Measurements from ENCODE around the gene G3BP2. TPM values are rescaled to one million over a fixed set of nuclear protein-coding genes. Genes with fewer than 3 reads are reported as not detected.

Gene G3BP2
- total RNA-seq, 1 donor from 2014 or later = 245 TPM

DNA sequence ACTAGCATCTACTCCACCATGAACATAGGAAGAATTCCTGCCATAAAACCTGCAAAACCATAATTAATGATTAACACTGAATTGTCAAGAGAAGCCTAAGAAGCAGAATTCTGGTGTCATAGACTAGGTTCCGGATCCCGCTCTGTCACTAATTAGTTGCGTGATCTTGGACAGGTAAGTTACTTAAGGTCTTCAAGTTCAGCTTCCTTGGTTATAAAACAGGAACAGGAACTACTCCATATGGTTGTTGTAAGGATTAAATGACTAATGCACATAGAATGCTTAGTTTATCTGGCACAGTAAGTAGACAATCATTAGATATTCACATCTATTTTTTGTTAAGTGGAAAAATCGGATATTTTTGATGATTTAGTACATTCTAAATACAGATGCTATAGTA, 14.3 kb downstream of the G3BP2 start:
- Mint-ChIP-seq H3K36me3 (ENCODE audit: unreplicated experiment) (no peaks in the 10 kb centered on the region), H3K27ac (ENCODE audit: unreplicated experiment) (no peak overlapping the region), H3K27me3 (ENCODE audit: unreplicated experiment) (no peaks in the 10 kb centered on the region), H3K4me3 (ENCODE audit: unreplicated experiment) (no peak overlapping the region), H3K9me3 (ENCODE audit: unreplicated experiment) (peaks cover 2% of the 10 kb centered on the region), H3K4me1 (ENCODE audit: low read depth, unreplicated experiment) (peaks cover 2% of the 10 kb centered on the region)
- no peak for DNase-seq
- TF ChIP-seq, protein P1, sequence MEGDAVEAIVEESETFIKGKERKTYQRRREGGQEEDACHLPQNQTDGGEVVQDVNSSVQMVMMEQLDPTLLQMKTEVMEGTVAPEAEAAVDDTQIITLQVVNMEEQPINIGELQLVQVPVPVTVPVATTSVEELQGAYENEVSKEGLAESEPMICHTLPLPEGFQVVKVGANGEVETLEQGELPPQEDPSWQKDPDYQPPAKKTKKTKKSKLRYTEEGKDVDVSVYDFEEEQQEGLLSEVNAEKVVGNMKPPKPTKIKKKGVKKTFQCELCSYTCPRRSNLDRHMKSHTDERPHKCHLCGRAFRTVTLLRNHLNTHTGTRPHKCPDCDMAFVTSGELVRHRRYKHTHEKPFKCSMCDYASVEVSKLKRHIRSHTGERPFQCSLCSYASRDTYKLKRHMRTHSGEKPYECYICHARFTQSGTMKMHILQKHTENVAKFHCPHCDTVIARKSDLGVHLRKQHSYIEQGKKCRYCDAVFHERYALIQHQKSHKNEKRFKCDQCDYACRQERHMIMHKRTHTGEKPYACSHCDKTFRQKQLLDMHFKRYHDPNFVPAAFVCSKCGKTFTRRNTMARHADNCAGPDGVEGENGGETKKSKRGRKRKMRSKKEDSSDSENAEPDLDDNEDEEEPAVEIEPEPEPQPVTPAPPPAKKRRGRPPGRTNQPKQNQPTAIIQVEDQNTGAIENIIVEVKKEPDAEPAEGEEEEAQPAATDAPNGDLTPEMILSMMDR (IDR thresholded peaks at IDR 0.05; ENCODE audit: partially characterized antibody, unreplicated experiment) = no peak

DNA sequence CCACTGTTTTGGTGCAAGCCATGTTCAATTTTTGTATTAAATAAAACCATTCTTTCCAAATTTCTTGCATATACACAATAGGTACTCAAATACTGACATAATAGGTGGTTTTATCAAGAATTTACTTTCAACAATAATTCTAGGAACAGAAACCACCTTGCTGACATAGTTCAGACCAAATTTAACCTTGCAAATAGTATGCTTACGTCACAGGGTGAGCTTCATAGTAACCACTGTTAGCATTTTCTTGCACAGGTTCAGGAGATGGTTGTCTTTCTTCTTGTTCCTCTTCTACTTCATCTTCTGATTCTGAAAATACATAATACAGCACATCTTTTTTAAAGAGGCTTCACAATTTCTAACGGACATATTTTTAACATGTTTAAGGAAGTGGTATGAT, 17.6 kb downstream of the G3BP2 start:
- Mint-ChIP-seq H3K9me3 (ENCODE audit: unreplicated experiment) (peaks cover 2% of the 10 kb centered on the region), H3K4me1 (ENCODE audit: low read depth, unreplicated experiment) (no peaks in the 10 kb centered on the region), H3K27ac (ENCODE audit: unreplicated experiment) (no peak overlapping the region), H3K36me3 (ENCODE audit: unreplicated experiment) (no peaks in the 10 kb centered on the region), H3K27me3 (ENCODE audit: unreplicated experiment) (no peaks in the 10 kb centered on the region), H3K4me3 (ENCODE audit: unreplicated experiment) (no peak overlapping the region)
- no peak for DNase-seq
- TF ChIP-seq, protein P1 (IDR thresholded peaks at IDR 0.05; ENCODE audit: partially characterized antibody, unreplicated experiment) = no peak

DNA sequence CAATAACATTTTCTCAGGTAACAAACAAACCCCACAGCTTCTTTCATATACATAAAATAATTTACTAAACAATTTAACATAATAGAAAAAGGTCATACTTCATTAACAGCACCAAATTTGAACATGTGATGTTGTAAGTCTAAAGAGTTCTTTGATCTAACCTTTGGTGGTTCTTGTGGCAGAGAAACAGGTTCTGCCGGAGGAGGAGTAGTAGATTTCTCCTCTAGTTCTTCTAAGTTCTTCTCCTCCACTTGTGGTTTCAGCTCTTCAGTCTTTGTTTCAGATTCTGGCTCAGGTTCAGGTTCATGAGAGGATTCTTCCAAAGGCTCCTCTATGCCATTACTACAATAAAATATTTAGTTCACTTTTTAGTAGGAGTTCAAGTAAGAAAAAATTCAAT, 18.3 kb downstream of the G3BP2 start:
- H3K4me3 Mint-ChIP-seq (ENCODE audit: unreplicated experiment) = no peak overlapping the region
- no peaks in the 10 kb centered on the region for H3K36me3 Mint-ChIP-seq (ENCODE audit: unreplicated experiment)
- peaks cover 2% of the 10 kb centered on the region for H3K9me3 Mint-ChIP-seq (ENCODE audit: unreplicated experiment)
- H3K4me1 Mint-ChIP-seq (ENCODE audit: low read depth, unreplicated experiment) = no peaks in the 10 kb centered on the region
- H3K27ac Mint-ChIP-seq (ENCODE audit: unreplicated experiment) = no peak overlapping the region
- H3K27me3 Mint-ChIP-seq (ENCODE audit: unreplicated experiment) = no peaks in the 10 kb centered on the region
- DNase-seq = no peak
- TF ChIP-seq, protein P1 (IDR thresholded peaks at IDR 0.05; ENCODE audit: partially characterized antibody, unreplicated experiment) = no peak

DNA sequence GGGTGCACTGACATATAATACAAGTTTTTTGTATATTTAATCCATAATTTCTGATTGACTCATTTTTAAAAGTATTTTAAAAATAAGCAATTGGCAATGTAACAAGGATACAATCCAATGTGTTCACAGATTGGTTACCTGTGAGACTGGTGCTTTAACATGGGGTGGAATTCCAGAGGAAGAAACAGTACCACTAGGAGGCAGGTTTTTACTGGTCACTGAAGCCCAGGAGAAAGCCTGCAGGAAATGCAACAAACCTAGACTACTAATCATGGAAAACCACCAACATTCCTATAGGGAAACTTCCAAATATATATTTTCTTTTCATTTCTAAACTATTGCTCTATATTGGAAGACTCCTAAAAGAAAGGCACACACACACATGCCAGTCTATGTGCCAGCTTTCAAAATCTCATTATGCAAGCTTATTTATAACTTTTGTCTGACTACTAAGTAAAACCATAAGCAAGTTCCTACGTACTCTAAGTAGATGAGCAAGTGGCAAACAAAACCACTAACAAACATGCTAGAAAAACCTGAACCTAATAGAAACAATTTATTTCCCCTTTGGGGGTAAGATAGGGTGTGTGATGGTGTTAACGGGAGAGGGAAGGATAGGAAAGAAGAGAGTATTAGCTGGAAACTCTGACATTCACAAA, 19.2 kb downstream of the G3BP2 start:
- H3K4me1 Mint-ChIP-seq (ENCODE audit: low read depth, unreplicated experiment) = no peaks in the 10 kb centered on the region
- H3K27ac Mint-ChIP-seq (ENCODE audit: unreplicated experiment) = no peak overlapping the region
- DNase-seq = no peak
- no peaks in the 10 kb centered on the region for H3K27me3 Mint-ChIP-seq (ENCODE audit: unreplicated experiment)
- peaks cover 2% of the 10 kb centered on the region for H3K9me3 Mint-ChIP-seq (ENCODE audit: unreplicated experiment)
- TF ChIP-seq, protein P1 (IDR thresholded peaks at IDR 0.05; ENCODE audit: partially characterized antibody, unreplicated experiment) = peak; percentile 32
- H3K4me3 Mint-ChIP-seq (ENCODE audit: unreplicated experiment) = no peak overlapping the region
- no peaks in the 10 kb centered on the region for H3K36me3 Mint-ChIP-seq (ENCODE audit: unreplicated experiment)

DNA sequence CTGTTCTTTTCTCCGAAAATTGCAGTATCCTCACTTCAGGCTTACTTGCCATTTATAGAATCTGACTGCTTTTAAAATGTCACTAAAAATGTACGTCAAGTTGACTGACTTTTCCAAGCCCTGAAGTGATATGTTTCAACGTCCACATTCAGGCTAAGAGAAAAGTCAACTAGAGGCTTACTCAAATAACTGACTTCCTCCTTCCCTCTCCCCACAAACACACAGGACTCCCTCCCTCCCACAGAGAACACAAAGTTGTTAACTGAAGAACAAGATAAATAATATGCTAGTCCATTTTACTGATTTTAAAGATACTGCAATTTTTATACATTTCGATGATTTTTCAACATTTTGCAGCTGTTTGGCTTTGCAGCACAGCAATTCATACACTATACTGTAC, 29.1 kb downstream of the G3BP2 start:
- TF ChIP-seq, protein P1 (IDR thresholded peaks at IDR 0.05; ENCODE audit: partially characterized antibody, unreplicated experiment) = no peak
- no peak for DNase-seq
- Mint-ChIP-seq H3K27ac (ENCODE audit: unreplicated experiment) (no peak overlapping the region), H3K4me3 (ENCODE audit: unreplicated experiment) (no peak overlapping the region), H3K27me3 (ENCODE audit: unreplicated experiment) (no peaks in the 10 kb centered on the region), H3K36me3 (ENCODE audit: unreplicated experiment) (no peaks in the 10 kb centered on the region), H3K4me1 (ENCODE audit: low read depth, unreplicated experiment) (no peaks in the 10 kb centered on the region), H3K9me3 (ENCODE audit: unreplicated experiment) (no peaks in the 10 kb centered on the region)
